MM.1S (cell line): ENCODE measurements around the gene KRTAP29-1.

Experiments used
- DNase-seq: peaks from one replicate; pipeline ENCODE4 v3.0.0-alpha.2; 2015
- H2AFZ ChIP-seq: fragments of 300-600 bp; sonication (generic); 2 replicates; pipeline ENCODE4 v1.6.0; 2016; ENCODE audit warnings: antibody characterized with exemption, low read length
- H3F3A ChIP-seq: fragments of 300-600 bp; sonication (generic); 2 replicates; pipeline ENCODE4 v1.6.1; 2016; ENCODE audit warnings: mild to moderate bottlenecking, antibody characterized with exemption, low read length, moderate library complexity, mixed read lengths; ENCODE audit not compliant: insufficient read depth
- H3K27ac ChIP-seq: fragments of 300-600 bp; sonication (generic); 2 replicates; pipeline ENCODE4 v1.5.1; 2016; ENCODE audit warnings: mild to moderate bottlenecking, low read length
- H3K27me3 ChIP-seq: fragments of 300-600 bp; sonication (generic); replicated peaks from 2 replicates; pipeline ENCODE4 v1.6.0; 2016; ENCODE audit warnings: low read length; ENCODE audit not compliant: insufficient read depth
- H3K36me3 ChIP-seq: fragments of 300-600 bp; sonication (generic); replicated peaks from 2 replicates; pipeline ENCODE4 v1.6.1; 2016; ENCODE audit warnings: mild to moderate bottlenecking, low read length, mixed read lengths; ENCODE audit not compliant: insufficient read depth
- H3K4me1 ChIP-seq: fragments of 300-600 bp; sonication (generic); 2 replicates; pipeline ENCODE4 v1.6.1; 2016; ENCODE audit warnings: low read length, mixed read lengths
- H3K4me2 ChIP-seq: fragments of 300-600 bp; sonication (generic); 2 replicates; pipeline ENCODE4 v1.6.0; 2016; ENCODE audit warnings: low read depth, low read length
- H3K4me3 ChIP-seq: fragments of 300-600 bp; sonication (generic); 2 replicates; pipeline ENCODE4 v1.5.1; 2016; ENCODE audit warnings: low read length, mixed read lengths
- H3K79me2 ChIP-seq: fragments of 300-600 bp; sonication (generic); 2 replicates; pipeline ENCODE4 v1.6.1; 2016; ENCODE audit warnings: mixed run types, low read length, mixed read lengths
- H3K9ac ChIP-seq: fragments of 300-600 bp; sonication (generic); 2 replicates; pipeline ENCODE4 v1.6.1; 2016; ENCODE audit warnings: low read length, mixed read lengths
- H3K9me2 ChIP-seq: fragments of 300-600 bp; sonication (generic); replicated peaks from 2 replicates; pipeline ENCODE4 v1.6.1; 2016; ENCODE audit warnings: mild to moderate bottlenecking, low read length, mixed read lengths; ENCODE audit not compliant: insufficient read depth
- H3K9me3 ChIP-seq: fragments of 300-600 bp; sonication (generic); replicated peaks from 2 replicates; pipeline ENCODE4 v1.6.1; 2016; ENCODE audit warnings: mild to moderate bottlenecking, low read length, mixed read lengths; ENCODE audit not compliant: insufficient read depth
- H4K20me1 ChIP-seq: fragments of 300-600 bp; sonication (generic); 2 replicates; pipeline ENCODE4 v1.6.1; 2016; ENCODE audit warnings: mild to moderate bottlenecking, low read length, moderate library complexity, mixed read lengths; ENCODE audit not compliant: insufficient read depth
- EZH2 ChIP-seq: fragments of 300-600 bp; sonication (generic); optimal IDR thresholded peaks from 2 replicates; pipeline ENCODE3; 2017; ENCODE audit warnings: low read depth, mild to moderate bottlenecking, antibody characterized with exemption, low read length, mixed read lengths
- EZH2phosphoT487 ChIP-seq: fragments of 300-600 bp; sonication (generic); IDR thresholded peaks from 2 replicates; pipeline ENCODE4 v1.6.1; 2018; ENCODE audit warnings: antibody characterized with exemption, low read length
- TF ChIP-seq, protein P1 (sequence below): fragments of 300-600 bp; sonication (generic); IDR thresholded peaks from 2 replicates; pipeline ENCODE4 v1.5.1; 2016; ENCODE audit warnings: antibody characterized with exemption, low read length, mixed read lengths

The KRTAP29-1 gene

GRCh38 chr17:41333836-41334235 is 31.2 kb upstream of the KRTAP29-1 start:
- H3K9me3 ChIP-seq, result no peaks in the 10 kb centered on the region
- no peak for TF ChIP-seq EZH2phosphoT487
- no peak for TF ChIP-seq EZH2
- TF ChIP-seq, protein P1, sequence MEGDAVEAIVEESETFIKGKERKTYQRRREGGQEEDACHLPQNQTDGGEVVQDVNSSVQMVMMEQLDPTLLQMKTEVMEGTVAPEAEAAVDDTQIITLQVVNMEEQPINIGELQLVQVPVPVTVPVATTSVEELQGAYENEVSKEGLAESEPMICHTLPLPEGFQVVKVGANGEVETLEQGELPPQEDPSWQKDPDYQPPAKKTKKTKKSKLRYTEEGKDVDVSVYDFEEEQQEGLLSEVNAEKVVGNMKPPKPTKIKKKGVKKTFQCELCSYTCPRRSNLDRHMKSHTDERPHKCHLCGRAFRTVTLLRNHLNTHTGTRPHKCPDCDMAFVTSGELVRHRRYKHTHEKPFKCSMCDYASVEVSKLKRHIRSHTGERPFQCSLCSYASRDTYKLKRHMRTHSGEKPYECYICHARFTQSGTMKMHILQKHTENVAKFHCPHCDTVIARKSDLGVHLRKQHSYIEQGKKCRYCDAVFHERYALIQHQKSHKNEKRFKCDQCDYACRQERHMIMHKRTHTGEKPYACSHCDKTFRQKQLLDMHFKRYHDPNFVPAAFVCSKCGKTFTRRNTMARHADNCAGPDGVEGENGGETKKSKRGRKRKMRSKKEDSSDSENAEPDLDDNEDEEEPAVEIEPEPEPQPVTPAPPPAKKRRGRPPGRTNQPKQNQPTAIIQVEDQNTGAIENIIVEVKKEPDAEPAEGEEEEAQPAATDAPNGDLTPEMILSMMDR, result no peak
- no peaks in the 10 kb centered on the region for H3K79me2 ChIP-seq
- no peaks in the 10 kb centered on the region for H4K20me1 ChIP-seq
- H3K9me2 ChIP-seq, result no peaks in the 10 kb centered on the region
- H2AFZ ChIP-seq, result no peak overlapping the region
- H3K4me3 ChIP-seq, result no peak overlapping the region
- no peak overlapping the region for H3K4me2 ChIP-seq
- DNase-seq, result no peak
- no peak overlapping the region for H3K9ac ChIP-seq
- H3K27ac ChIP-seq, result no peak overlapping the region
- H3F3A ChIP-seq, result no peaks in the 10 kb centered on the region
- H3K36me3 ChIP-seq, result no peaks in the 10 kb centered on the region
- H3K27me3 ChIP-seq, result peaks cover 14% of the 10 kb centered on the region; the same call in 1 of the 2 replicates
- H3K4me1 ChIP-seq, result 0 out of 2 replicates have a peak, but pooled peaks cover 2% of the 10 kb centered on the region

- H3K79me2 ChIP-seq, result no peaks in the 10 kb centered on the region
- no peak overlapping the region for H3K4me2 ChIP-seq
- H3K9me3 ChIP-seq, result no peaks in the 10 kb centered on the region
- H3K9me2 ChIP-seq, result no peaks in the 10 kb centered on the region
- no peaks in the 10 kb centered on the region for H4K20me1 ChIP-seq
- TF ChIP-seq, protein P1, result no peak
- TF ChIP-seq EZH2phosphoT487 (no peak), EZH2 (no peak)
- H3K4me1 ChIP-seq, result no peaks in the 10 kb centered on the region
- H3F3A ChIP-seq, result no peaks in the 10 kb centered on the region
- H3K36me3 ChIP-seq, result no peaks in the 10 kb centered on the region
- H3K27ac ChIP-seq, result no peak overlapping the region
- no peak overlapping the region for H2AFZ ChIP-seq
- no peak overlapping the region for H3K9ac ChIP-seq
- H3K4me3 ChIP-seq, result no peak overlapping the region
- DNase-seq, result no peak
- H3K27me3 ChIP-seq, result peaks cover 14% of the 10 kb centered on the region; the same call in 1 of the 2 replicates
Measured at GRCh38 chr17:41333098-41333497, 30.4 kb upstream of the KRTAP29-1 start.

DNA sequence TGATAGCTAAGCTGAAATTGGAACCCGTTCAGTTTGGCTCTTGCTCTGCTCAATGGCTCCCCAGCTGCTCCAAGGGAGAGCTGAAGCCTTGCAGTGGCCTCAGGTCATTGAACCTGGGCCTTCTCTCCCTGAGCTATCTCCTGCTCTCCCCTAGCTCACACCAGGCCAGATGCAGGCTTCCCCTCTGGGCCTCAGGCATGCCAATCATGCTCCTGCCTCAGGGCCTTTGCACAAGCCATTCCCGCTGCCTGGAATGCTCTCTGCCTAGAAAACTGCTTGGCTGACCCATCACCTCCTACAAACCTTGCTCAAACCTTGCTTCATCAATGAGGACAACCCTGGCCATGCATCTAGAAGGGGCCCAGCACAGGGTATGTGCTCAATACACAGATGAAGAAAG is 29.6 kb upstream of the KRTAP29-1 start:
- peaks cover 8% of the 10 kb centered on the region; the same call in 1 of the 2 replicates for H3K27me3 ChIP-seq
- no peaks in the 10 kb centered on the region for H3K4me1 ChIP-seq
- no peaks in the 10 kb centered on the region for H3K79me2 ChIP-seq

More for the DNA sequence above, 29.6 kb upstream of the KRTAP29-1 start:
- Histone ChIP-seq H3K9me3 (no peaks in the 10 kb centered on the region), H3F3A (no peaks in the 10 kb centered on the region), H3K4me2 (no peak overlapping the region), H3K4me3 (no peak overlapping the region), H3K36me3 (no peaks in the 10 kb centered on the region), H2AFZ (no peak overlapping the region), H3K9ac (no peak overlapping the region), H4K20me1 (no peaks in the 10 kb centered on the region), H3K27ac (no peak overlapping the region), H3K9me2 (no peaks in the 10 kb centered on the region)
- no peak for TF ChIP-seq EZH2phosphoT487
- TF ChIP-seq EZH2, result no peak
- TF ChIP-seq, protein P1, result no peak
- DNase-seq, result no peak
